HL-60 (cell line): ENCODE data around the gene GPR42.

Experiments
- DNase-seq, 2 experiments: peaks; one replicate each; pipeline ENCODE4 v3.0.0-alpha.2; 2010 to 2020; ENCODE audit warnings: low read depth in 1 of 2, low spot score in 1 of 2
- H3K27ac ChIP-seq: fragments of 250-450 bp; sonication (Bioruptor Pico); replicated peaks from 2 replicates; pipeline ENCODE4 v1.5.1; 2020; ENCODE audit warnings: mild to moderate bottlenecking, moderate library complexity
- H3K27me3 ChIP-seq: fragments of 250-450 bp; sonication (Bioruptor Pico); 2 replicates; pipeline ENCODE4 v1.5.1; 2021; ENCODE audit warnings: mild to moderate bottlenecking, moderate library complexity; ENCODE audit not compliant: insufficient read depth, poor library complexity, severe bottlenecking
- H3K4me3 ChIP-seq: replicated peaks from 2 replicates; pipeline ENCODE4 v1.5.1; 2011; ENCODE audit warnings: mild to moderate bottlenecking, control low read depth, low read length; ENCODE audit not compliant: insufficient read depth
- CTCF ChIP-seq: IDR thresholded peaks from one replicate; pipeline ENCODE4 v1.5.1; 2011; ENCODE audit warnings: low read length, control low read depth, inconsistent platforms; ENCODE audit not compliant: insufficient read depth
- GABPA ChIP-seq: IDR thresholded peaks from 2 replicates; pipeline ENCODE4 v1.6.1; 2012; ENCODE audit warnings: low read depth
- POLR2AphosphoS5 ChIP-seq: IDR thresholded peaks from 2 replicates; pipeline ENCODE4 v1.6.1; 2012; ENCODE audit warnings: low read depth
- REST ChIP-seq: IDR thresholded peaks from 2 replicates; pipeline ENCODE4 v1.6.1; 2012; ENCODE audit warnings: low read depth; ENCODE audit not compliant: insufficient replicate concordance
- SPI1 ChIP-seq: IDR thresholded peaks from 2 replicates; pipeline ENCODE4 v1.6.1; 2012; ENCODE audit warnings: low read depth, mild to moderate bottlenecking, borderline replicate concordance

The GPR42 gene

GRCh38 chr19:35348911-35349611, 21.8 kb upstream of the GPR42 start:
- Histone ChIP-seq H3K4me3 (no peak overlapping the region), H3K27me3 (peaks cover 5% of the 10 kb centered on the region), H3K27ac (no peak overlapping the region)
- no peak for DNase-seq
- TF ChIP-seq GABPA (no peak), REST (no peak), CTCF (no peak), POLR2AphosphoS5 (no peak), SPI1 (no peak)

GRCh38 chr19:35349614-35350521, 21.0 kb upstream of the GPR42 start:
- TF ChIP-seq POLR2AphosphoS5 (no peak), CTCF (no peak), SPI1 (no peak), REST (no peak), GABPA (no peak)
- Histone ChIP-seq H3K4me3 (no peak overlapping the region), H3K27ac (no peak overlapping the region), H3K27me3 (peaks cover 5% of the 10 kb centered on the region)
- DNase-seq, result no peak

GRCh38 chr19:35350591-35350990, 20.3 kb upstream of the GPR42 start:
- DNase-seq, result no peak
- TF ChIP-seq POLR2AphosphoS5 (no peak), CTCF (no peak), SPI1 (no peak), GABPA (no peak), REST (no peak)
- Histone ChIP-seq H3K27ac (no peak overlapping the region), H3K27me3 (peaks cover 5% of the 10 kb centered on the region), H3K4me3 (no peak overlapping the region)
